B cell (primary cell): ENCODE data around the gene OR52I1. TPM values are rescaled to one million over a fixed set of nuclear protein-coding genes. Genes with fewer than 3 reads are reported as not detected.

Experiments
- ATAC-seq: fragments of 200-7000 bp; cut with Tn5 transposase; one replicate; pipeline ENCODE4 v1.10.0; 2021; ENCODE audit warnings: low read depth, mild to moderate bottlenecking, moderate number of reproducible peaks, moderate library complexity
- CTCF ChIA-PET: fragments of 350-600 bp; sonication (Branson Sonifier 250); formaldehyde crosslinking; loops from one replicate; lab custom pipeline; 2021; ENCODE audit warnings: antibody characterized with exemption, inconsistent platforms; lab: Charles Lee
- POLR2A ChIA-PET: fragments of 350-600 bp; sonication (Branson Sonifier 250); formaldehyde crosslinking; loops from one replicate; lab custom pipeline; 2021; ENCODE audit warnings: antibody characterized with exemption; lab: Charles Lee
- DNase-seq: peaks from one replicate; pipeline ENCODE4 v3.0.0; 2013
- H2AFZ ChIP-seq: 2 replicates; pipeline ENCODE4 v1.6.1; 2012; ENCODE audit warnings: mild to moderate bottlenecking, low read depth, low read length; ENCODE audit not compliant: insufficient read depth, poor library complexity, severe bottlenecking
- H3K27ac ChIP-seq, 2 donors: 1 replicate in 1 of 2; 2 replicates in 1 of 2; pipeline ENCODE4 v1.5.1; 2012 to 2013; ENCODE audit warnings: low read length in 2 of 2, mild to moderate bottlenecking in 2 of 2, moderate library complexity in 1 of 2
- H3K27me3 ChIP-seq, 4 experiments: fragments of 200-600 bp in 1 of 4; sonication (generic) in 1 of 4; replicated peaks in 1 of 4; 1 replicate in 2 of 4; 2 replicates in 2 of 4; pipeline versions ENCODE4 v1.6.1 to v1.7.0; 2013 to 2016; ENCODE audit warnings: low read length in 3 of 4, mild to moderate bottlenecking in 2 of 4, mixed read lengths in 1 of 4, moderate library complexity in 1 of 4; ENCODE audit not compliant: insufficient read depth in 4 of 4, control insufficient read depth in 3 of 4; ENCODE audit errors: control extremely low read depth in 1 of 4
- H3K36me3 ChIP-seq, 2 experiments: replicated peaks in 1 of 2; 1 replicate in 1 of 2; 2 replicates in 1 of 2; pipeline versions ENCODE4 v1.6.1 to v1.7.1; 2013; ENCODE audit warnings: low read length in 1 of 2; ENCODE audit not compliant: insufficient read depth in 2 of 2, control insufficient read depth in 1 of 2; ENCODE audit errors: control extremely low read depth in 1 of 2, extremely low read depth in 1 of 2
- H3K4me1 ChIP-seq, 2 donors: fragments of 200-600 bp in 1 of 2; sonication (generic) in 1 of 2; 1 replicate in 1 of 2; 2 replicates in 1 of 2; pipeline versions ENCODE4 v1.5.1 to v1.6.1; 2013 to 2017; ENCODE audit warnings: low read length in 2 of 2; ENCODE audit not compliant: control insufficient read depth in 2 of 2, insufficient read depth in 2 of 2
- H3K4me2 ChIP-seq: replicated peaks from 2 replicates; pipeline ENCODE3; 2012; ENCODE audit warnings: mild to moderate bottlenecking, low read depth, low read length; ENCODE audit not compliant: poor library complexity, severe bottlenecking
- H3K4me3 ChIP-seq, 5 experiments: fragments of 200-600 bp in 1 of 5; sonication (generic) in 1 of 5; 1 replicate in 3 of 5; 2 replicates in 2 of 5; pipeline versions ENCODE4 v1.5.1 to v1.7.0; 2011 to 2016; ENCODE audit warnings: low read length in 4 of 5, mild to moderate bottlenecking in 4 of 5, low read depth in 2 of 5, control low read depth in 1 of 5, moderate library complexity in 1 of 5; ENCODE audit not compliant: insufficient read depth in 1 of 5; ENCODE audit errors: control extremely low read depth in 1 of 5, extremely low read depth in 1 of 5
- H3K79me2 ChIP-seq: fragments of 200-600 bp; sonication (generic); one replicate; pipeline ENCODE4 v1.6.0; 2016; ENCODE audit warnings: low read length; ENCODE audit not compliant: control insufficient read depth, insufficient read depth
- H3K9ac ChIP-seq: fragments of 200-600 bp; sonication (generic); 2 replicates; pipeline ENCODE4 v1.6.1; 2017; ENCODE audit warnings: mild to moderate bottlenecking, low read length, moderate library complexity
- H3K9me3 ChIP-seq, 3 donors: one replicate each; pipeline versions ENCODE4 v1.6.1 to v1.7.1; 2013; ENCODE audit warnings: low read length in 2 of 3; ENCODE audit not compliant: control insufficient read depth in 2 of 3, insufficient read depth in 1 of 3; ENCODE audit errors: control extremely low read depth in 1 of 3
- H4K20me1 ChIP-seq: 2 replicates; pipeline ENCODE4 v1.6.0; 2012; ENCODE audit warnings: mild to moderate bottlenecking, low read length; ENCODE audit not compliant: insufficient read depth, control insufficient read depth, poor library complexity, severe bottlenecking
- H3K27ac Mint-ChIP-seq: one replicate; pipeline ENCODE4 v1.8.0; 2021; ENCODE audit warnings: mixed read lengths
- H3K27me3 Mint-ChIP-seq: one replicate; pipeline ENCODE4 v1.8.0; 2021; ENCODE audit warnings: mixed read lengths
- H3K4me1 Mint-ChIP-seq: one replicate; pipeline ENCODE4 v1.8.0; 2021; ENCODE audit warnings: mixed read lengths
- H3K4me3 Mint-ChIP-seq: one replicate; pipeline ENCODE4 v1.8.0; 2021; ENCODE audit warnings: mixed read lengths
- H3K9me3 Mint-ChIP-seq: one replicate; pipeline ENCODE4 v1.8.0; 2022; ENCODE audit warnings: mixed read lengths; ENCODE audit not compliant: insufficient read depth
- EZH2 ChIP-seq: IDR thresholded peaks from 2 replicates; pipeline ENCODE4 v1.6.1; 2012; ENCODE audit warnings: borderline replicate concordance, low read depth, mild to moderate bottlenecking, moderate library complexity, low read length; ENCODE audit not compliant: insufficient read depth, poor library complexity, severe bottlenecking
- WGBS: methylation state at CpG from one replicate; pipeline ENCODE4 v1.1.5; 2013; ENCODE audit warnings: missing lambda C conversion rate; ENCODE audit not compliant: insufficient coverage; 5-methylcytosine and 5-hydroxymethylcytosine counted together
- intact Hi-C: fragments of 100-400 bp; cut with micrococcal nuclease; formaldehyde crosslinking; loops from one replicate; pipeline ENCODE4 v1.10.0; 2022
- polyA plus RNA-seq: library from polyadenylated mRNA; depleted of rRNA; stranded (reverse); fragments of >200 nt; gene quantifications from 2 replicates; pipeline ENCODE4 v1.2.3, GENCODE V29; 2012
- total RNA-seq, 2 donors: library from RNA; stranded (reverse); fragments of 120-200 nt in 1 of 2; gene quantifications; 1 replicate in 1 of 2; 2 replicates in 1 of 2; pipeline versions ENCODE4 v1.2.3 to v1.2.4, GENCODE V29; 2013 to 2022
- TF ChIP-seq, protein P1 (sequence below): fragments of 200-600 bp; IDR thresholded peaks from one replicate; pipeline ENCODE4 v1.8.0; 2022; ENCODE audit warnings: antibody characterized with exemption, mild to moderate bottlenecking

OR52I1 gene
- total and polyA plus RNA-seq, 2 donors (not counting 1 experiment from before 2014, with no cell fraction given) = not detected

DNA sequence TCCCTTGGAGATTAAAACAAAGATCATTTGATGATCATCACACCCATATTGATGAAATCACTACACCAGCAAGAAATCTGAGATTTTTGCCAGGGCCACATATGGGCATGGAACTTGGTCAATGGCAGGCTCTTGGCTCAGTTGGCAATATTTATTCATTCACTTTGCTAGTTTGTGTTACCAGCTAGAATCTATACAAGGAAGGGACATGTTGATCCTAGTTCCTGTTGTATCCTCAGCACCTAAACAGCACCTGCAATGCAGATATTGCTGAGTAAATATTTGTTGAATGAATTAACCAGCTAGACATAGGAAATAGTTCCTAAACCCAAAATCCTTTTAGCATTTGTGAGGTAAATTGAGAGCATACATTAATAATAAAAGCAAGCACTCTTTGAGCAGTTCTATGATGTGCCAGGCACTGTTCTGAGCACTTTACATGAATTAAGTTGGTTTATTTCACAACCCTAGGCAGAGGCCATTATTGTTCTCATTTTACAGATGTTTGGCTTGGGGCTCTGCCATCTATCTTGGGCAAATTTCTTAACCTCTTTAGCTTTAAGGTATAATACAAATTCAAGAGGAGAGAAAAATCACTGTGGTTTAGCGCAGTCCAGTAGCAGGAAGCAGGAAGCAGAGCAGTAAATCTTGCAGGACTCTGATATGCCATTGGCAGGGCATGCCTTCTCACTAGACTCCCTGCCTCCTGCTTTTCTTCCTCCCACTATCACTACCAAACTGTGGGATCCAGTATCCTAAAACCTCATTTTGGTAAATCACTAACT, 12.6 kb downstream of the OR52I1 start:
- Histone ChIP-seq H3K9me3 (no peaks in the 10 kb centered on the region), H3K4me3 (no peak overlapping the region), H2AFZ (no peak overlapping the region), H4K20me1 (peaks cover 6% of the 10 kb centered on the region), H3K27me3 (no peaks in the 10 kb centered on the region), H3K27ac (no peak overlapping the region), H3K79me2 (peaks cover 5% of the 10 kb centered on the region), H3K9ac (peak overlapping the region; percentile 90), H3K4me1 (peaks cover 21 to 29% of the 10 kb centered on the region in 2 donors), H3K36me3 (peaks cover 0 to 28% of the 10 kb centered on the region in 2 experiments), H3K4me2 (peak overlapping the region; percentile 84)
- ATAC-seq (no peak), DNase-seq (no peak)
- TF ChIP-seq EZH2 = no peak
- TF ChIP-seq, protein P1, sequence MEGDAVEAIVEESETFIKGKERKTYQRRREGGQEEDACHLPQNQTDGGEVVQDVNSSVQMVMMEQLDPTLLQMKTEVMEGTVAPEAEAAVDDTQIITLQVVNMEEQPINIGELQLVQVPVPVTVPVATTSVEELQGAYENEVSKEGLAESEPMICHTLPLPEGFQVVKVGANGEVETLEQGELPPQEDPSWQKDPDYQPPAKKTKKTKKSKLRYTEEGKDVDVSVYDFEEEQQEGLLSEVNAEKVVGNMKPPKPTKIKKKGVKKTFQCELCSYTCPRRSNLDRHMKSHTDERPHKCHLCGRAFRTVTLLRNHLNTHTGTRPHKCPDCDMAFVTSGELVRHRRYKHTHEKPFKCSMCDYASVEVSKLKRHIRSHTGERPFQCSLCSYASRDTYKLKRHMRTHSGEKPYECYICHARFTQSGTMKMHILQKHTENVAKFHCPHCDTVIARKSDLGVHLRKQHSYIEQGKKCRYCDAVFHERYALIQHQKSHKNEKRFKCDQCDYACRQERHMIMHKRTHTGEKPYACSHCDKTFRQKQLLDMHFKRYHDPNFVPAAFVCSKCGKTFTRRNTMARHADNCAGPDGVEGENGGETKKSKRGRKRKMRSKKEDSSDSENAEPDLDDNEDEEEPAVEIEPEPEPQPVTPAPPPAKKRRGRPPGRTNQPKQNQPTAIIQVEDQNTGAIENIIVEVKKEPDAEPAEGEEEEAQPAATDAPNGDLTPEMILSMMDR = no peak
- whole genome bisulfite sequencing = no CpG with 5 or more reads among the region's 1 CpG
- Mint-ChIP-seq H3K4me1 (peaks cover 45% of the 10 kb centered on the region), H3K27me3 (no peaks in the 10 kb centered on the region), H3K27ac (no peak overlapping the region), H3K4me3 (peak overlapping the region; percentile 97), H3K9me3 (no peaks in the 10 kb centered on the region)
- ChIA-PET POLR2A (no interaction called here), CTCF (interaction anchor here (2.8 kb wide), 1 partner anchor 31 kb away, joined by 7 read pairs; the partner anchor contains the start of gene OR51D1)
- intact Hi-C loops = loop anchor here (10.0 kb wide), 1 partner anchor 1628 kb away; the partner anchor contains the start of genes CNGA4 and FHIP1B

DNA sequence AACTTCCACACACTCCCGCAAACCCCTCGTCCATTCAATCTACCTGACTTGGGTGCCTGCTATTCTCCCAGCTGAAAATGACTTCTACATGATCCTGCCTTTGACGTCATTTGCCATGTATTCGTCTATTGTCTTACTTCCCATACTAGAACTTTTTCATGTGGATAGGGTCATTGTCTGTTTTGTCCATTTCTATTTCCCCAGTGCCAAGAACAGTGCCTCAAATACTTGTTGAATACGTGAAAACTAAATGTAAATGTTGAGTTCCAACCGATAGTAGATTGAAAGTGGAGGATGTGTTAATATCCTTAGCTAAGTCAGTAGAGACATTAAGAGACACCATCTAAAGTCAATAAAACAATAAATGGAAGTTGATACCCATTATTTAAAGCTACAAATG, 13.3 kb downstream of the OR52I1 start:
- POLR2A ChIA-PET = no interaction called here

More for the DNA sequence above, 13.3 kb downstream of the OR52I1 start:
- ATAC-seq (no peak), DNase-seq (peak; percentile 8)
- Histone ChIP-seq H2AFZ (peak overlapping the region; percentile 100), H3K9me3 (no peaks in the 10 kb centered on the region), H3K4me2 (peak overlapping the region; percentile 84), H3K27me3 (no peaks in the 10 kb centered on the region), H3K9ac (peak overlapping the region; percentile 90), H3K36me3 (peaks cover 0 to 22% of the 10 kb centered on the region in 2 experiments), H3K79me2 (peaks cover 5% of the 10 kb centered on the region), H3K4me1 (peaks cover 21 to 29% of the 10 kb centered on the region in 2 donors), H3K4me3 (peak overlapping the region in 4 of 5 experiments; percentile 72 to 89 (median 83)), H3K27ac (no peak overlapping the region), H4K20me1 (peaks cover 6% of the 10 kb centered on the region)
- Mint-ChIP-seq H3K27ac (peak overlapping the region; percentile 94), H3K4me3 (peak overlapping the region; percentile 97), H3K9me3 (peaks cover under 1% of the 10 kb centered on the region), H3K4me1 (peaks cover 45% of the 10 kb centered on the region), H3K27me3 (no peaks in the 10 kb centered on the region)
- TF ChIP-seq, protein P1 = no peak
- no peak for TF ChIP-seq EZH2
- WGBS = 17% methylated on average over 1 of the region's 6 CpGs
- intact Hi-C loops = loop anchor here (10.0 kb wide), 1 partner anchor 1628 kb away; the partner anchor contains the start of genes CNGA4 and FHIP1B
- CTCF ChIA-PET = interaction anchor here (1.1 kb wide), 1 partner anchor 29 kb away, joined by 3 read pairs; no protein-coding TSS in a partner anchor
